ENCODE measurements around the gene SLIT3.

Gene SLIT3

GRCh38 chr5:168859471-168859870 is 441.5 kb downstream of the SLIT3 start:
- H3K36me3 ChIP-seq (ENCODE audit: control insufficient read depth in 2 of 2, insufficient read depth in 2 of 2, low read length in 2 of 2) = no peaks in the 10 kb centered on the region
- H3K9ac ChIP-seq (ENCODE audit: low read depth in 1 of 2, low read length in 2 of 2) = no peak overlapping the region
- no peak overlapping the region for H3K27ac ChIP-seq (ENCODE audit: low read depth in 2 of 2, low read length in 2 of 2)
- no peaks in the 10 kb centered on the region for H3K27me3 ChIP-seq (ENCODE audit: control insufficient read depth in 2 of 2, insufficient read depth in 2 of 2, low read length in 2 of 2)
- no peaks in the 10 kb centered on the region for H3K9me3 ChIP-seq (ENCODE audit: control insufficient read depth in 2 of 2, low read length in 2 of 2)
- no peaks in the 10 kb centered on the region for H3K4me1 ChIP-seq (ENCODE audit: control insufficient read depth in 2 of 2, insufficient read depth in 2 of 2, low read length in 2 of 2)
- no peak overlapping the region for H3K4me3 ChIP-seq (ENCODE audit: low read length in 2 of 2)

GRCh38 chr5:168858994-168859393 is 441.9 kb downstream of the SLIT3 start:
- H3K9ac ChIP-seq (ENCODE audit: low read depth in 1 of 2, low read length in 2 of 2) = no peak overlapping the region
- H3K27ac ChIP-seq (ENCODE audit: low read depth in 2 of 2, low read length in 2 of 2) = no peak overlapping the region
- H3K4me3 ChIP-seq (ENCODE audit: low read length in 2 of 2) = no peak overlapping the region
- no peaks in the 10 kb centered on the region for H3K36me3 ChIP-seq (ENCODE audit: control insufficient read depth in 2 of 2, insufficient read depth in 2 of 2, low read length in 2 of 2)
- H3K9me3 ChIP-seq (ENCODE audit: control insufficient read depth in 2 of 2, low read length in 2 of 2) = no peaks in the 10 kb centered on the region
- H3K4me1 ChIP-seq (ENCODE audit: control insufficient read depth in 2 of 2, insufficient read depth in 2 of 2, low read length in 2 of 2) = no peaks in the 10 kb centered on the region
- no peaks in the 10 kb centered on the region for H3K27me3 ChIP-seq (ENCODE audit: control insufficient read depth in 2 of 2, insufficient read depth in 2 of 2, low read length in 2 of 2)

- no peaks in the 10 kb centered on the region for H3K9me3 ChIP-seq (ENCODE audit: control insufficient read depth in 2 of 2, low read length in 2 of 2)
- no peaks in the 10 kb centered on the region for H3K4me1 ChIP-seq (ENCODE audit: control insufficient read depth in 2 of 2, insufficient read depth in 2 of 2, low read length in 2 of 2)
- H3K27ac ChIP-seq (ENCODE audit: low read depth in 2 of 2, low read length in 2 of 2) = no peak overlapping the region
- no peak overlapping the region for H3K4me3 ChIP-seq (ENCODE audit: low read length in 2 of 2)
- H3K36me3 ChIP-seq (ENCODE audit: control insufficient read depth in 2 of 2, insufficient read depth in 2 of 2, low read length in 2 of 2) = no peaks in the 10 kb centered on the region
- no peak overlapping the region for H3K9ac ChIP-seq (ENCODE audit: low read depth in 1 of 2, low read length in 2 of 2)
- H3K27me3 ChIP-seq (ENCODE audit: control insufficient read depth in 2 of 2, insufficient read depth in 2 of 2, low read length in 2 of 2) = no peaks in the 10 kb centered on the region
These were observed 442.6 kb downstream of the SLIT3 start for GRCh38 chr5:168858371-168858770.

GRCh38 chr5:168853972-168854371 is 447.0 kb downstream of the SLIT3 start:
- Histone ChIP-seq H3K9me3 (ENCODE audit: control insufficient read depth in 2 of 2, low read length in 2 of 2) (no peaks in the 10 kb centered on the region), H3K4me1 (ENCODE audit: control insufficient read depth in 2 of 2, insufficient read depth in 2 of 2, low read length in 2 of 2) (no peaks in the 10 kb centered on the region), H3K9ac (ENCODE audit: low read depth in 1 of 2, low read length in 2 of 2) (no peak overlapping the region), H3K4me3 (ENCODE audit: low read length in 2 of 2) (no peak overlapping the region), H3K27ac (ENCODE audit: low read depth in 2 of 2, low read length in 2 of 2) (no peak overlapping the region), H3K36me3 (ENCODE audit: control insufficient read depth in 2 of 2, insufficient read depth in 2 of 2, low read length in 2 of 2) (no peaks in the 10 kb centered on the region), H3K27me3 (ENCODE audit: control insufficient read depth in 2 of 2, insufficient read depth in 2 of 2, low read length in 2 of 2) (no peaks in the 10 kb centered on the region)

GRCh38 chr5:168852329-168852728 is 448.6 kb downstream of the SLIT3 start:
- Histone ChIP-seq H3K27me3 (ENCODE audit: control insufficient read depth in 2 of 2, insufficient read depth in 2 of 2, low read length in 2 of 2) (no peaks in the 10 kb centered on the region), H3K9me3 (ENCODE audit: control insufficient read depth in 2 of 2, low read length in 2 of 2) (no peaks in the 10 kb centered on the region), H3K9ac (ENCODE audit: low read depth in 1 of 2, low read length in 2 of 2) (no peak overlapping the region), H3K4me3 (ENCODE audit: low read length in 2 of 2) (no peak overlapping the region), H3K36me3 (ENCODE audit: control insufficient read depth in 2 of 2, insufficient read depth in 2 of 2, low read length in 2 of 2) (no peaks in the 10 kb centered on the region), H3K27ac (ENCODE audit: low read depth in 2 of 2, low read length in 2 of 2) (no peak overlapping the region), H3K4me1 (ENCODE audit: control insufficient read depth in 2 of 2, insufficient read depth in 2 of 2, low read length in 2 of 2) (no peaks in the 10 kb centered on the region)

- H3K4me3 ChIP-seq (ENCODE audit: low read length in 2 of 2) = no peak overlapping the region
- H3K27me3 ChIP-seq (ENCODE audit: control insufficient read depth in 2 of 2, insufficient read depth in 2 of 2, low read length in 2 of 2) = no peaks in the 10 kb centered on the region
- no peaks in the 10 kb centered on the region for H3K36me3 ChIP-seq (ENCODE audit: control insufficient read depth in 2 of 2, insufficient read depth in 2 of 2, low read length in 2 of 2)
- H3K27ac ChIP-seq (ENCODE audit: low read depth in 2 of 2, low read length in 2 of 2) = no peak overlapping the region
- H3K9ac ChIP-seq (ENCODE audit: low read depth in 1 of 2, low read length in 2 of 2) = no peak overlapping the region
- H3K4me1 ChIP-seq (ENCODE audit: control insufficient read depth in 2 of 2, insufficient read depth in 2 of 2, low read length in 2 of 2) = no peaks in the 10 kb centered on the region
- no peaks in the 10 kb centered on the region for H3K9me3 ChIP-seq (ENCODE audit: control insufficient read depth in 2 of 2, low read length in 2 of 2)
These were observed 449.0 kb downstream of the SLIT3 start for GRCh38 chr5:168851902-168852321.

- Histone ChIP-seq H3K27ac (ENCODE audit: low read depth in 2 of 2, low read length in 2 of 2) (no peak overlapping the region), H3K9me3 (ENCODE audit: control insufficient read depth in 2 of 2, low read length in 2 of 2) (no peaks in the 10 kb centered on the region), H3K4me3 (ENCODE audit: low read length in 2 of 2) (no peak overlapping the region), H3K27me3 (ENCODE audit: control insufficient read depth in 2 of 2, insufficient read depth in 2 of 2, low read length in 2 of 2) (no peaks in the 10 kb centered on the region), H3K9ac (ENCODE audit: low read depth in 1 of 2, low read length in 2 of 2) (no peak overlapping the region), H3K36me3 (ENCODE audit: control insufficient read depth in 2 of 2, insufficient read depth in 2 of 2, low read length in 2 of 2) (no peaks in the 10 kb centered on the region), H3K4me1 (ENCODE audit: control insufficient read depth in 2 of 2, insufficient read depth in 2 of 2, low read length in 2 of 2) (no peaks in the 10 kb centered on the region)
These were observed 450.3 kb downstream of the SLIT3 start for GRCh38 chr5:168850683-168851082.

- H3K4me3 ChIP-seq (ENCODE audit: low read length in 2 of 2) = no peak overlapping the region
- no peaks in the 10 kb centered on the region for H3K9me3 ChIP-seq (ENCODE audit: control insufficient read depth in 2 of 2, low read length in 2 of 2)
- H3K27me3 ChIP-seq (ENCODE audit: control insufficient read depth in 2 of 2, insufficient read depth in 2 of 2, low read length in 2 of 2) = peaks cover 2 to 7% of the 10 kb centered on the region in 2 donors
- H3K36me3 ChIP-seq (ENCODE audit: control insufficient read depth in 2 of 2, insufficient read depth in 2 of 2, low read length in 2 of 2) = no peaks in the 10 kb centered on the region
- H3K9ac ChIP-seq (ENCODE audit: low read depth in 1 of 2, low read length in 2 of 2) = no peak overlapping the region
- H3K4me1 ChIP-seq (ENCODE audit: control insufficient read depth in 2 of 2, insufficient read depth in 2 of 2, low read length in 2 of 2) = no peaks in the 10 kb centered on the region
- H3K27ac ChIP-seq (ENCODE audit: low read depth in 2 of 2, low read length in 2 of 2) = no peak overlapping the region
These were observed 452.4 kb downstream of the SLIT3 start for GRCh38 chr5:168848569-168848968.

- Histone ChIP-seq H3K9ac (ENCODE audit: low read depth in 1 of 2, low read length in 2 of 2) (no peak overlapping the region), H3K27me3 (ENCODE audit: control insufficient read depth in 2 of 2, insufficient read depth in 2 of 2, low read length in 2 of 2) (peaks cover 2 to 7% of the 10 kb centered on the region in 2 donors)
These were observed 453.3 kb downstream of the SLIT3 start for GRCh38 chr5:168847511-168848073.

GRCh38 chr5:168844922-168845296 is 456.0 kb downstream of the SLIT3 start:
- no peak overlapping the region for H3K4me3 ChIP-seq (ENCODE audit: low read length in 2 of 2)
- H3K9ac ChIP-seq (ENCODE audit: low read depth in 1 of 2, low read length in 2 of 2) = no peak overlapping the region
- H3K27me3 ChIP-seq (ENCODE audit: control insufficient read depth in 2 of 2, insufficient read depth in 2 of 2, low read length in 2 of 2) = peaks cover 2 to 7% of the 10 kb centered on the region in 2 donors
- H3K4me1 ChIP-seq (ENCODE audit: control insufficient read depth in 2 of 2, insufficient read depth in 2 of 2, low read length in 2 of 2) = no peaks in the 10 kb centered on the region
- H3K9me3 ChIP-seq (ENCODE audit: control insufficient read depth in 2 of 2, low read length in 2 of 2) = no peaks in the 10 kb centered on the region
- no peaks in the 10 kb centered on the region for H3K36me3 ChIP-seq (ENCODE audit: control insufficient read depth in 2 of 2, insufficient read depth in 2 of 2, low read length in 2 of 2)
- H3K27ac ChIP-seq (ENCODE audit: low read depth in 2 of 2, low read length in 2 of 2) = no peak overlapping the region

More at GRCh38 chr5:168847511-168848073, 453.3 kb downstream of the SLIT3 start:
- no peak overlapping the region for H3K4me3 ChIP-seq (ENCODE audit: low read length in 2 of 2)
- no peak overlapping the region for H3K27ac ChIP-seq (ENCODE audit: low read depth in 2 of 2, low read length in 2 of 2)
- H3K36me3 ChIP-seq (ENCODE audit: control insufficient read depth in 2 of 2, insufficient read depth in 2 of 2, low read length in 2 of 2) = no peaks in the 10 kb centered on the region
- H3K9me3 ChIP-seq (ENCODE audit: control insufficient read depth in 2 of 2, low read length in 2 of 2) = no peaks in the 10 kb centered on the region
- H3K4me1 ChIP-seq (ENCODE audit: control insufficient read depth in 2 of 2, insufficient read depth in 2 of 2, low read length in 2 of 2) = no peaks in the 10 kb centered on the region
